Activated naive CD4-positive, alpha-beta T cell treated with anti-CD3 and anti-CD28 coated beads, Interleukin-2, amount 50 U/mL, for 16 hours (primary cell): ENCODE data around the gene ADGRA1.
"Not testable (repeated sequence)": the region's sequence is repeated elsewhere in the genome, so short reads cannot be mapped to it uniquely, and the experiment has no call there.

Experiments used
- DNase-seq: peaks from one replicate; pipeline ENCODE4 v3.0.0-alpha.2; 2020

ADGRA1 gene

DNA sequence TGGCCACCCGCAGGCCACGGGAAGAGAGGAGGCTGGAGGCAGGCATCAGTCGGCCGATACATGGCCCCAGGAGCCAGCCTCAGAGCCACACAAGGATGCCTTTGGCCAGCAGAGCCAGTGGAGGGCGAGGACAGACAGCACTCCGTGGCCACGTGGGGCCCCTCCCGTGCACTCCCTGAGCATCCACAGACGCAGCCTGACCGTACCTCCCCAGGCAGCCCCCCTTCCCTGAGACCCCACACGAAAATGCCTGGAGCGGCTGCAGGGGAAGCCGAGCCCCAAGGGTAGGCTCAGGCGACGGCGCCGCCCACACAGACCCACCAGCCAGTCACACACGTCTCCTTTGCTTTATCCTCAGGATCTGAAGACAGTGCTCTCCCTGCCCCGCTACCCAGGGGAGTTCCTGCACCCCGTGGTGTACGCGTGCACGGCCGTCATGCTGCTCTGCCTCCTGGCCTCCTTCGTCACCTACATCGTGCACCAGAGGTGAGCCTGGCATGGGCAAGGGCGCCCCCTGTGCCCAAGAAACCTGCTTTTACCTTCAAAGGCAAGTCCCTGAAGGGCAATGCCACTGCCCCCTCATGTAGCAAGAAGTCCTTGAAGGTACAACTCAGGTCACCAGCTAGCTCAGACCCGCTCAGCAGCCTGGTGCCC lies 9.0 kb downstream of the ADGRA1 start:
- DNase-seq = no peak

DNA sequence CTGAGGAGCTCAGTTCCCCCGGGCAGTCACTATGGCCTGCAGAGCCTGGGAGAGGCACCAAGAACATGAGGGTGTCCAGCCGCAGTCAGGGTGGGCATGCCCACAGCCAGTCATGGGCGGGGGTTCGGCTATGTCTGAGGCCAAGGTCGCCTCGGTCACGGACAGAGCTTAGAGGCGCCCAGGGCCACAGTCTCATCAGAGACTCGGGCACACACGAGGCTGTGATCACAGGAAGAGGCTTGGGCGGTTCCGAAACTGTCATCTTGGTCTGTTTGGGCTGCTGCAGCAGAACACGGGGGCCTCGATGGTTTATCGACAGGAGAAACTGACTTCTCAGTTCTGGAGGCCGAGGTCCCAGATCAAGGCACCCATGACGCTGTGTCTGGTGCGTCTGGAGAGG lies 9.7 kb downstream of the ADGRA1 start:
- no peak for DNase-seq

DNA sequence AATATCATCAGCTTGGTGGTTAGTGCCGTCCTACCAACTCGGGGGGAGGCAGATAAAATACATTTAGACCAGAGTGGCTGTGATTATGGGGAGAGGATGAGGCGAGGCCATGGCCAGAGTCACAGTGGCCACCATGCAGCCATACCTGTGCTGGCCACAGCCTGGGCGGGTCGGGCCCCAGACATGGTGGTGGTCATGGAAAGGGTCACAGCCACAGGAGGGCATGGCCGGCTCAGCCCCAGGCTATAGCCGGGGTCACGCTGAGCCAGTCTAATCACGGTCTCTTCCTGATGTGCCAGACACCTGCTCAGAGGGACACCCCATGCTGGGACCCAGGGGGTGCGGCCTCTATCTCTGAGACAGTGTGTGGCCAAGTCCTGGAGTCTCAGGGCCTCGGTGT lies 10.2 kb downstream of the ADGRA1 start:
- no peak for DNase-seq

DNA sequence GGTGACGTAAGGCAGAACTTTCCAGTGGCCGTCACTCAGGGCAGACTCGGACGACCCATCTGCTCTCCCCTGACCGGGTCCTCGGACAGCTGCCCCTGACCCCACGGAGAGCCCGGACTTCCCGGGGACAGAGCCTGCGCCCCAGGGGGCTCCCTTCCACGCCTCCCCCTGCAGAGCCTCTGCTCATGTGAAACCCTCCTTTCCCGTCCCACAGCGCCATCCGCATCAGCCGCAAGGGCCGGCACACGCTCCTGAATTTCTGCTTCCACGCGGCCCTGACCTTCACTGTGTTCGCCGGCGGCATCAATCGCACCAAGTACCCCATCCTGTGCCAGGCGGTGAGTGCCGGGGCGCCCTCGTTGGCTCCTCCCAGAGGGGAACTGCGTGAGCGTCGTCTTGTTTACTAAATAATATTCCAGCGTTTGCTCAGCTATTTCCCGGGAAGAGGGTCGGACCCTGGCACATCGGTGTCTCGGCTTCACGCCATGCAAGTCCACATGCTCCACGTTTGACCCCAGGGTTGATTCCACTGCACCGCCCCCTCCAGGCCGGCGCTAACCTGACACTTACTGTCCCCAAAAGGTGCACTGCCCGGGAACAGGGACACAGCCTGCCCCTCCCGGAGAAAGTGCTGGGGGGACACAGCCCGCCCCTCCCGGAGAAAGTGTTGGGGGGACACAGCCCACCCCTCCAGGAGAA lies 10.9 kb downstream of the ADGRA1 start:
- DNase-seq = no peak

- DNase-seq = no peak
These were observed 11.8 kb downstream of the ADGRA1 start for GRCh38 chr10:133099571-133099970.

- no peak for DNase-seq
These were observed 12.5 kb downstream of the ADGRA1 start for GRCh38 chr10:133100186-133100585.

- DNase-seq = no peak
These were observed 13.1 kb downstream of the ADGRA1 start for GRCh38 chr10:133100706-133101415.

DNA sequence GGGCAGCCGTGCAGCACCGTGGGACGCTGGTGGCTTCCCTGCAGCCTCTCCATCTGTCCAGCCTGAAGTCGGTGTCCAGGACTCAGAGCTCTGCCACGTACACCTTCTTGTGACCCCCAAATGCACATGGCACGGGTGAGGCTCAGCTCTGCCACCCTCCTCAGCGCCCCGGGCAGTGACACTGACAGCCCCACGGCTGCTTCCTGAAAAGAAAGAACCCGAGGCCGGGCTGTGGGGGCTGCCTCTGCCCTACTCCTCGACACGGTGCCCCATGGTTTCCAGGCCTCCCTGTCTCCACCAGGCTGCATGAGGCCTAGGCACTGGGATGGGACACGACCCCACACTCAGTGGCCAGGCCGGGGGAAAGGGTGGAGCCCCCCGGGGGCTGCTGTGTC lies 13.7 kb downstream of the ADGRA1 start:
- DNase-seq = no peak

DNA sequence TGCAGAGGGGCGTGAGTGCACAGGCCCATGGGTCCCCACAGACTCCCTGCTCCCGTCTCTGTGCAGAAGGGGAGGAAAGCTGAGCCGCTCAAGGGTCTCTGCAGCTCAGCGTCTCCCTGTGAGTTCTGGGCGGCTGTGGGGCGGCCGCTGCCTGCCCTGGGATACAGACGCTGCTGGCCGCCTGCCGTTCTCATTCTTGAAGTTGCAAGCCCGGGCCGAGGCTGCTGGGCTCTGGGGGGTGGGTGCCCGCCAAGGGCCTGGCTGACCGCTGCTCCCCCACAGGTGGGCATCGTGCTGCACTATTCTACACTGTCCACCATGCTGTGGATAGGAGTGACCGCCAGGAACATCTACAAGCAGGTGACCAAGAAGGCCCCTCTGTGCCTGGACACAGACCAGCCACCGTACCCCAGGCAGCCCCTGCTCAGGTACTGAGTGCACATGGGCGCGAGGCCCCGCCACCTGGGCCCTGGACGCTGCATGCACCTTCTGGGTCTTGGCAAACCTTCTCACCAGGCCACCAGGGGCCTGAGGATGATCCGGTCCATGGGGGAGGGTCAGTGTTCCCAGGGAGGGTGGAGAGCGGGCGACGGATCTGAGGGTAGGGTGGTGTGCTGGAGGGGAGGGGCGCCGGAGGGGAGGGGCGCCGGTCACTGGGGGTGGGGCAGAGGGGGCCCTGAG lies 14.8 kb downstream of the ADGRA1 start:
- DNase-seq = no peak

- no peak for DNase-seq
These were observed 15.7 kb downstream of the ADGRA1 start for GRCh38 chr10:133103311-133103910.

GRCh38 chr10:133104068-133104962 lies 16.6 kb downstream of the ADGRA1 start:
- no peak for DNase-seq

DNA sequence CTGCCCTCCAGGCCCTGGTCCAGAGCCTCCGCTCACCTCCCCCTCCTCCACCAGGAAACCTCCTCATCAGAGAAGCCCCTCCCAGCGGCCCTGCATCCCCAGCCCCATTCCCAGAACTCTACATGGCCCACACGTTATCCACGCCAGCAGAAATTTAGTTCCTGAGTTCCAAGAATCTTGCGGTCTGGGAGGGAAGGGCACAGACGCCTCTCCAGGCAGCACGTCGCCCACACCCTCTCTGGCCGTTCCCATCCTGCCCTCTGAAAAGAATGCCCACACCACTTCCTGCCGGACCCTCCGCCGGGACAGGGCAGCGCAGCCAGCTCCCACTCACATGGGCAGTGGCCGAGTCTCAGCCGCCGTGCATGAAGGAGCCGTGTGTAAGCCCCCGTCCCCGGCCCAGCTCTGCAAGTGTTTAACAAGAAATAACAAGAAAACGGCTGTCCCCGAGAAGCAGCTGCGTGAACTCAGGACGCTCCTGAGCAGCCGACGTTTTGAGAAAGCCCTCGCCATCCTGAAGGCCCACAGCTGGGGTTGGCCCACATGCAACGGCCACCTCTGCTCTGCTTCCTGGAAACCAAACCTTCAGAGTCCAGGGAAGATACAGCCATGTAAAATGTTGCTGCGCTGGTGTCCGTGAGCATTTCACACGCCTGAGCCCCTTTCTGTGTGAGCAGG lies 17.4 kb downstream of the ADGRA1 start:
- DNase-seq = no peak

DNA sequence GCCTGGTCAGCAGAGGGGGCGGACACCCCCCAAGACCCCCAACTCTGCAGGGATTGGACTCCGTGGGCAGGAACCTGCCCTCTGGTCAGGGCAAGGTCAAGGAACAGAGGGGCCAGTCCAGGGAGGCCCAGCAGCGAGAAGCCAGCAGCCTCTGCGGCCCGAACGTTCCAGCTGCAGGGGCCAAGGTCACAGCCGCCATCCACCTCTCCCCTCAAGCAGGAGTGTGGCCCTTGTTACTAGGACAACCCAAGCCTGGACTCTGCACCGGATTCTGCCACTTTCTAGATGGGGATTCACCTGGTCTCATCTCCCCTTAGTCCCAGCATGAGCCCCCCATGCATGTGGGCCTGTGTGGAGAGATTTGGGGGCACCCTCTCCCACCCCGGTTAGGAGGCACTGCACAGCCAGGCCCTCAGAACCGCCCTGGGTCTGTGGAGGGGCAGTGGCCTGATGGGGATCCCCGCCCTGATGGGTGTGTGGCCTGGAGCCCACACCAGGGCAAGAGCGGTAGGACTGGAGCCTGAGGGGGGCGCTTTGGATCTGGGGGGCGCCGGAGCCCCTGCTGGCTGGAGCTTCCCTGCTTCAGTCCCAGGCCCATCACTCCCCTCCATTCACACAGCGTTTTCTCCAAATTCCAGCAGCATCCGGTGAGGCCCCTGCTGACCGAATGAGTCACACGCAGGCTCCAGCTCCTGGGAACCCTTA lies 18.1 kb downstream of the ADGRA1 start:
- DNase-seq = no peak

GRCh38 chr10:133106516-133106915 lies 18.8 kb downstream of the ADGRA1 start:
- no peak for DNase-seq

GRCh38 chr10:133107442-133107841 lies 19.7 kb downstream of the ADGRA1 start:
- no peak for DNase-seq

DNA sequence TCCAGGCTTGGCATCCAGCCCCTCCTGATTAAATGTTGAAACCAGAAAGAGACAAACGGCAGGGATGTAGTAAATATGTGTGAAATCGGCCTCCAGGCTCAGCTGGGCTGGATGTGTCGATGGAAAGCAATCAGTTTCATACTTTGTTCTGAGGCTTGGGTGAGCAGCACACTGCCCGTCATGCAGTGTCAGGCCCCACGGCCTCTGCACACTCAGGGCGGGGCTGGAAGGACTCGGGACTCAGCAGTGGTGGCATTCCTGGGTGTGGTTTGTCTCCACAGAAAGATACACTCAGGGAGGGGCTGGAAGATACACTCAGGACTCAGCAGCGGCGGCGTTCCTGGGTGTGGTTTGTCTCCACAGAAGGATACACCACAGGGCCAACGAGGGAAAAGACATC lies 22.0 kb downstream of the ADGRA1 start:
- DNase-seq = no peak

GRCh38 chr10:133110133-133110532 lies 22.4 kb downstream of the ADGRA1 start:
- no peak for DNase-seq

DNA sequence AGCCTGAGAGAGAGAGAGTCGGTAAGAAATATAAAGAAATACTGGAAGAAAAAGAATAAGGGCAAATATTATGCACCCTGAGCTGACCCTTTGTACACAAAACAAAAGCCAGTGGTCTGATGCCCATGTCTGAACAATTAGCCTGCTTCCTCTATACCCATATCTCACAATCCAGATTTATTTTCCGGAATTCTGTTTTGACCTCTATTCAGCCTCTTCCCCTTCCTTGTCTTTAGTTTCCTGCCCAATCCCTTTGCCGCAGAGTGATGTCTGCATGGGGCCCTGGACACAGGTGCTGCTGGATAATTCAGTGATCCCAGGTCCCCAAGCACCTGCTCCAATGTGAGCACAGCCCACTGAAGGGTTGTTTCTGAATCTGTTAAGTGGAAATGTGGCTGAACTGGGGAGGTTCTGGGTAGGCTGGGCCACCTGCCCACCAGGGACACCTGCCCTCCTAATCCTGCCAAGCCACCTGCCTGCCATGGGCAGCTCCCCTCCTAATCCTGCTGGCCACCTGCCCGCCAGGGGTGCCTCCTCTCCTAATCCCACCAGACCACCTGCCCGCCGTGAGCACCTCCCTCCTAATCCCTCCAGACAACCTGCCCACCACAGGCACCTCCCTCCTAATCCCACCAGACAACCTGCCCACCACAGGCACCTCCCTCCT lies 23.0 kb downstream of the ADGRA1 start:
- no peak for DNase-seq

DNA sequence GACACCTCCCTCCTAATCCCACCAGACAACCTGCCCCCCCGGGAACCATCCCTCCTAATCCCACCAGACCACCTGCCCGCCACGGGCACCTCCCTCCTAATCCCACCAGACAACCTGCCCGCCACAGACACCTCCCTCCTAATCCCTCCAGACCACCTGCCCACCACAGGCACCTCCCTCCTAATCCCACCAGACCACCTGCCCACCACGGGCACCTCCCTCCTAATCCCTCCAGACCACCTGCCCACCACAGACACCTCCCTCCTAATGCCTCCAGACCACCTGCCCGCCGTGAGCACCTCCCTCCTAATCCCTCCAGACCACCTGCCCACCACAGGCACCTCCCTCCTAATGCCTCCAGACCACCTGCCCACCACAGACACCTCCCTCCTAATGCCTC lies 23.9 kb downstream of the ADGRA1 start:
- DNase-seq = not testable (repeated sequence)

GRCh38 chr10:133113146-133113830 lies 25.6 kb downstream of the ADGRA1 start:
- no peak for DNase-seq
